HepG2 (cell line): Measurements from ENCODE around the gene MIDN. TPM values are rescaled to one million over a fixed set of nuclear protein-coding genes. Genes with fewer than 3 reads are reported as not detected.

Source experiments
- ATAD3A ChIP-seq: sonication (generic); formaldehyde crosslinking; IDR thresholded peaks from 2 replicates; pipeline ENCODE4 v1.4.0; 2020; ENCODE audit warnings: missing genetic modification reagents
- ERF ChIP-seq: IDR thresholded peaks from 2 replicates; pipeline ENCODE4 v1.6.1; 2018; ENCODE audit warnings: missing biosample characterization, missing genetic modification reagents
- GABPB1 ChIP-seq: IDR thresholded peaks from 2 replicates; pipeline ENCODE4 v1.6.1; 2016; ENCODE audit warnings: mild to moderate bottlenecking, missing genetic modification reagents, moderate library complexity, missing compliant biosample characterization
- HNF4A ChIP-seq: sonication (generic); formaldehyde crosslinking; IDR thresholded peaks from 2 replicates; pipeline ENCODE4 v1.4.0; 2020; ENCODE audit warnings: missing genetic modification reagents
- KDM5A ChIP-seq: fragments of 200-600 bp; sonication (generic); IDR thresholded peaks from 2 replicates; pipeline ENCODE4 v1.7.0; 2018; ENCODE audit warnings: antibody characterized with exemption, mild to moderate bottlenecking, low read length, borderline replicate concordance
- KLF12 ChIP-seq: sonication (generic); formaldehyde crosslinking; IDR thresholded peaks from 2 replicates; pipeline ENCODE4 v1.4.0; 2020; ENCODE audit warnings: missing genetic modification reagents, borderline replicate concordance
- POLR2AphosphoS5 ChIP-seq: IDR thresholded peaks from 2 replicates; pipeline ENCODE4 v1.6.1; 2012; ENCODE audit warnings: low read depth, low read length
- ZBTB3 ChIP-seq: sonication (generic); formaldehyde crosslinking; IDR thresholded peaks from 2 replicates; pipeline ENCODE4 v1.4.0; 2020; ENCODE audit warnings: low read depth, mild to moderate bottlenecking, moderate library complexity, missing genetic modification reagents, borderline replicate concordance
- ZBTB38 ChIP-seq: sonication (generic); formaldehyde crosslinking; IDR thresholded peaks from 2 replicates; pipeline ENCODE4 v1.5.1; 2020; ENCODE audit warnings: mild to moderate bottlenecking, missing genetic modification reagents
- ZBTB8A ChIP-seq: sonication (generic); formaldehyde crosslinking; IDR thresholded peaks from 2 replicates; pipeline ENCODE4 v1.4.0; 2020; ENCODE audit warnings: mild to moderate bottlenecking, low read depth, missing genetic modification reagents, borderline replicate concordance
- ZC3H4 ChIP-seq: sonication (generic); formaldehyde crosslinking; IDR thresholded peaks from 2 replicates; pipeline ENCODE4 v1.4.0; 2020; ENCODE audit warnings: missing genetic modification reagents, borderline replicate concordance
- ZNF20 ChIP-seq: sonication (generic); formaldehyde crosslinking; IDR thresholded peaks from 2 replicates; pipeline ENCODE4 v1.4.0; 2020; ENCODE audit warnings: mild to moderate bottlenecking, moderate library complexity, missing genetic modification reagents
- ZNF451 ChIP-seq: sonication (generic); formaldehyde crosslinking; IDR thresholded peaks from 2 replicates; pipeline ENCODE4 v1.5.0; 2020; ENCODE audit warnings: mild to moderate bottlenecking, missing genetic modification reagents
- polyA plus RNA-seq, 8 experiments: library from polyadenylated mRNA; depleted of rRNA in 3 of 8; stranded (reverse) in 7 of 8; unstranded in 1 of 8; fragments of >200 nt; fragmentation: Illumina TruSeq in 4 of 8; extraction: Trizol in 4 of 8; gene quantifications; 2 replicates each; pipeline versions ENCODE4 v1.2.1 to v1.2.3, GENCODE V29; 2011 to 2016; ENCODE audit warnings: low read depth in 4 of 8, missing spikeins in 1 of 8, mixed read lengths in 1 of 8; ENCODE audit not compliant: insufficient read depth in 1 of 8
- total RNA-seq, 5 experiments: library from RNA; depleted of rRNA; stranded (reverse); fragments of >200 nt; fragmentation: Illumina TruSeq; extraction: Trizol; gene quantifications; 2 replicates each; pipeline ENCODE4 v1.2.3, GENCODE V29; 2016; ENCODE audit warnings: low read depth in 1 of 5
- TF ChIP-seq, protein P1 (sequence below): sonication (generic); formaldehyde crosslinking; IDR thresholded peaks from 2 replicates; pipeline ENCODE4 v1.8.1; 2022; ENCODE audit warnings: low read depth, mild to moderate bottlenecking, missing genetic modification reagents
- TF ChIP-seq, protein P2 (sequence below): sonication (generic); formaldehyde crosslinking; IDR thresholded peaks from 2 replicates; pipeline ENCODE4 v1.4.0; 2020; ENCODE audit warnings: mild to moderate bottlenecking, missing genetic modification reagents
- TF ChIP-seq, protein P3 (sequence below): conservative IDR thresholded peaks from 2 replicates; pipeline ENCODE4 v1.6.1; 2018; ENCODE audit warnings: missing genetic modification reagents
- TF ChIP-seq, protein P4 (sequence below): sonication (generic); formaldehyde crosslinking; IDR thresholded peaks from 2 replicates; pipeline ENCODE4 v1.4.0; 2020; ENCODE audit warnings: mild to moderate bottlenecking, missing genetic modification reagents

MIDN gene
- total and polyA plus RNA-seq, 2 of the 13 experiments (the other 11 are each of a cell fraction or from before 2014, with no cell fraction given): 8.4 to 18.0 TPM

DNA sequence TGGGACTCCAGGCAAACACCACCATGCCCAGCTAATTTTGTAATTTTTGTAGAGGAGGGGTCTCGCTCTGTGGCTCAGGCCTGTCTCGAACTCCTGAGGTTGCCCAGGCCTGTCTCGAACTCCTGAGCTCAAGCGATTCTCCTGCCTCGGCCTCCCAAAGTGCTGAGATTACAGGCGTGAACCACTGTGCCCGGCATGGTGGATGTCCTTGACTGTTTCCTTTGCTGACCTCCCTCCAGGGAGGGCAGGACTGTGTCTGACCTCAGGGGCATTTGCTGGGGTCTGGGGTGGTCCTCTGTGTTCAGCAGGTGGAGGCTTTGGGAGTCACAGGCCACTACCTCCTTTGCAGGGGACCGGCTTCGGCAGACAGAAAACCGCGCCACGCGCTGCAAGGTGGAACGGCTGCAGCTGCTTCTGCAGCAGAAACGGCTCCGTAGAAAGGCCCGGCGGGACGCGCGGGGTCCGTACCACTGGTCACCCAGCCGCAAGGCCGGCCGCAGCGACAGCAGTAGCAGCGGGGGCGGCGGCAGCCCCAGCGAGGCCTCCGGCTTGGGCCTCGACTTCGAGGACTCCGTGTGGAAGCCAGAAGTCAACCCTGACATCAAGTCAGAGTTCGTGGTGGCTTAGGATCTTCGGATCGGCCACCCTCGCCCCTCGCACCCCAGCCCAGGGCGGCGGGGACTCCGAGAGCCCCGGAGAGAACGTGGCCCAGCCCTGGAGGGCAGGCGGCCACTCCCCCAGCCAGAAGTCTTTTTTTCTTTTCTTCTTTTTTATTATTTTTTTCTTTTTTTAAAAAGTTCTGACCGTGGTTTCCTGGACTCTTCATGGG is 8.5 kb downstream of the MIDN start (continued):
- TF ChIP-seq, protein P1, sequence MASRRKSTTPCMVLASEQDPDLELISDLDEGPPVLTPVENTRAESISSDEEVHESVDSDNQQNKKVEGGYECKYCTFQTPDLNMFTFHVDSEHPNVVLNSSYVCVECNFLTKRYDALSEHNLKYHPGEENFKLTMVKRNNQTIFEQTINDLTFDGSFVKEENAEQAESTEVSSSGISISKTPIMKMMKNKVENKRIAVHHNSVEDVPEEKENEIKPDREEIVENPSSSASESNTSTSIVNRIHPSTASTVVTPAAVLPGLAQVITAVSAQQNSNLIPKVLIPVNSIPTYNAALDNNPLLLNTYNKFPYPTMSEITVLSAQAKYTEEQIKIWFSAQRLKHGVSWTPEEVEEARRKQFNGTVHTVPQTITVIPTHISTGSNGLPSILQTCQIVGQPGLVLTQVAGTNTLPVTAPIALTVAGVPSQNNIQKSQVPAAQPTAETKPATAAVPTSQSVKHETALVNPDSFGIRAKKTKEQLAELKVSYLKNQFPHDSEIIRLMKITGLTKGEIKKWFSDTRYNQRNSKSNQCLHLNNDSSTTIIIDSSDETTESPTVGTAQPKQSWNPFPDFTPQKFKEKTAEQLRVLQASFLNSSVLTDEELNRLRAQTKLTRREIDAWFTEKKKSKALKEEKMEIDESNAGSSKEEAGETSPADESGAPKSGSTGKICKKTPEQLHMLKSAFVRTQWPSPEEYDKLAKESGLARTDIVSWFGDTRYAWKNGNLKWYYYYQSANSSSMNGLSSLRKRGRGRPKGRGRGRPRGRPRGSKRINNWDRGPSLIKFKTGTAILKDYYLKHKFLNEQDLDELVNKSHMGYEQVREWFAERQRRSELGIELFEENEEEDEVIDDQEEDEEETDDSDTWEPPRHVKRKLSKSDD (CRISPR knock-in tag): no peak
- TF ChIP-seq KDM5A: no peak
- TF ChIP-seq, protein P2, sequence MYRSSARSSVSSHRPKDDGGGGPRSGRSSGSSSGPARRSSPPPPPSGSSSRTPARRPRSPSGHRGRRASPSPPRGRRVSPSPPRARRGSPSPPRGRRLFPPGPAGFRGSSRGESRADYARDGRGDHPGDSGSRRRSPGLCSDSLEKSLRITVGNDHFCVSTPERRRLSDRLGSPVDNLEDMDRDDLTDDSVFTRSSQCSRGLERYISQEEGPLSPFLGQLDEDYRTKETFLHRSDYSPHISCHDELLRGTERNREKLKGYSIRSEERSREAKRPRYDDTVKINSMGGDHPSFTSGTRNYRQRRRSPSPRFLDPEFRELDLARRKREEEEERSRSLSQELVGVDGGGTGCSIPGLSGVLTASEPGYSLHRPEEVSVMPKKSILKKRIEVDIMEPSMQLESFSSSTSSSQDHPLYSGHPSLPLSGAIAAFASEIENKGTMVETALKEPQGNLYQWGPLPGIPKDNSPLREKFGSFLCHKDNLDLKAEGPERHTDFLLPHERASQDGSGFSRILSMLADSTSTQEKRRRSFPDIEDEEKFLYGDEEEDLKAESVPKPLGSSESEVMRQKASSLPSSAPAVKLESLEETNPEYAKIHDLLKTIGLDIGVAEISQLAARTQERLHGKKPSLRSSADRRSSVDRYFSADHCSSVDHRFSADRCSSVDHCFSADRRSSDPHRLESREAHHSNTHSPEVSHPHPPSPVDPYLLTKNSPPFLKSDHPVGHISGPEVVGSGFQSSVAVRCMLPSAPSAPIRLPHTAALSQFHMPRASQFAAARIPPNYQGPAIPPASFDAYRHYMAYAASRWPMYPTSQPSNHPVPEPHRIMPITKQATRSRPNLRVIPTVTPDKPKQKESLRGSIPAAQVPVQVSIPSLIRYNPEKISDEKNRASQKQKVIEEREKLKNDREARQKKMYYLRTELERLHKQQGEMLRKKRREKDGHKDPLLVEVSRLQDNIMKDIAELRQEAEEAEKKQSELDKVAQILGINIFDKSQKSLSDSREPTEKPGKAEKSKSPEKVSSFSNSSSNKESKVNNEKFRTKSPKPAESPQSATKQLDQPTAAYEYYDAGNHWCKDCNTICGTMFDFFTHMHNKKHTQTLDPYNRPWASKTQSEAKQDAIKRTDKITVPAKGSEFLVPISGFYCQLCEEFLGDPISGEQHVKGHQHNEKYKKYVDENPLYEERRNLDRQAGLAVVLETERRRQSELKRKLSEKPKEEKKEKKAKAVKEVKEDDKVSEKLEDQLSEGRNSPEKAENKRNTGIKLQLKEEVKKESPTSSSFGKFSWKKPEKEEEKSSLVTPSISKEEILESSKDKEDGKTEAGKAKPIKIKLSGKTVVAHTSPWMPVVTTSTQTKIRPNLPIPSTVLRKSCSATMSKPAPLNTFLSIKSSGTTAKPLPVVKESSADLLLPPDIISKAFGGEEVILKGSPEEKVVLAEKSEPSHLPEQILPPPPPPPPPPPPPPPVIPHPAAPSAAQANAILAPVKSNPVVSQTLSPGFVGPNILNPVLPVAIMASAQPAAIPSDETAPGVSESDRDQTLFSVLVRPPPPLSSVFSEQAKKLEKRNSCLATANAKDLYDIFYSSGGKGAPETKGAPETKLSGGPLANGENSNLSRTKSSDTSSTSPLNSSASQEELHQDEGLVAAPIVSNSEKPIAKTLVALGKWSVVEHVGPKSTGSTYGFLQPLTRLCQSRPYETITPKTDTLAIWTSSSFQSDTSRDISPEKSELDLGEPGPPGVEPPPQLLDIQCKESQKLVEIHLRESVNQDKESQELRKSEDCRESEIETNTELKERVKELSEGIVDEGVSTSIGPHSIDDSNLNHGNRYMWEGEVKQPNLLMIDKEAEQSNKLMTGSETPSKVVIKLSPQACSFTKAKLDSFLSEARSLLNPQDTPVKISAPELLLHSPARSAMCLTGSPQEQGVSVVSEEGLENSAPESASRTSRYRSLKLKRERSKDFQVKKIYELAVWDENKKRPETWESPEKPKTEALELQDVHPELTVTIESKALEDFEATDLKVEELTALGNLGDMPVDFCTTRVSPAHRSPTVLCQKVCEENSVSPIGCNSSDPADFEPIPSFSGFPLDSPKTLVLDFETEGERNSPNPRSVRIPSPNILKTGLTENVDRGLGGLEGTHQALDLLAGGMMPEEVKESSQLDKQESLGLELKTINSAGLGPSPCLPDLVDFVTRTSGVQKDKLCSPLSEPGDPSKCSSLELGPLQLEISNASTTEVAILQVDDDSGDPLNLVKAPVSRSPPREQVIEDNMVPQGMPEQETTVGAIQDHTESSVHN (CRISPR knock-in tag): no peak
- no peak for TF ChIP-seq ZC3H4
- no peak for TF ChIP-seq KLF12 (CRISPR knock-in tag)
- peak; percentile 26; the same call in 1 of the 2 replicates for TF ChIP-seq POLR2AphosphoS5
- TF ChIP-seq HNF4A (CRISPR knock-in tag): no peak
- TF ChIP-seq ZBTB3: no peak
- no peak for TF ChIP-seq ATAD3A (CRISPR knock-in tag)
- TF ChIP-seq ZNF451 (CRISPR knock-in tag): no peak
- TF ChIP-seq, protein P3, sequence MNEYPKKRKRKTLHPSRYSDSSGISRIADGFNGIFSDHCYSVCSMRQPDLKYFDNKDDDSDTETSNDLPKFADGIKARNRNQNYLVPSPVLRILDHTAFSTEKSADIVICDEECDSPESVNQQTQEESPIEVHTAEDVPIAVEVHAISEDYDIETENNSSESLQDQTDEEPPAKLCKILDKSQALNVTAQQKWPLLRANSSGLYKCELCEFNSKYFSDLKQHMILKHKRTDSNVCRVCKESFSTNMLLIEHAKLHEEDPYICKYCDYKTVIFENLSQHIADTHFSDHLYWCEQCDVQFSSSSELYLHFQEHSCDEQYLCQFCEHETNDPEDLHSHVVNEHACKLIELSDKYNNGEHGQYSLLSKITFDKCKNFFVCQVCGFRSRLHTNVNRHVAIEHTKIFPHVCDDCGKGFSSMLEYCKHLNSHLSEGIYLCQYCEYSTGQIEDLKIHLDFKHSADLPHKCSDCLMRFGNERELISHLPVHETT (CRISPR knock-in tag): no peak
- TF ChIP-seq ERF (CRISPR knock-in tag): no peak
- no peak for TF ChIP-seq ZBTB8A (CRISPR knock-in tag)
- TF ChIP-seq ZNF20: no peak
- TF ChIP-seq GABPB1 (CRISPR knock-in tag): no peak; the same call in 1 of the 2 replicates
- TF ChIP-seq ZBTB38 (CRISPR knock-in tag): peak; percentile 89
- TF ChIP-seq, protein P4, sequence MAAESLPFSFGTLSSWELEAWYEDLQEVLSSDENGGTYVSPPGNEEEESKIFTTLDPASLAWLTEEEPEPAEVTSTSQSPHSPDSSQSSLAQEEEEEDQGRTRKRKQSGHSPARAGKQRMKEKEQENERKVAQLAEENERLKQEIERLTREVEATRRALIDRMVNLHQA: no peak
